HG03064 (cell line): Measurements from ENCODE around the gene CD58.
A peak's percentile ranks its signal among the peaks of the same experiment; 100 is the strongest.

Experiments used
- ATAC-seq: cut with Tn5 transposase; IDR thresholded peaks from one replicate; pipeline ENCODE4 v1.9.1; 2021; ENCODE audit warnings: low read depth; ENCODE audit not compliant: unreplicated experiment

Gene CD58

GRCh38 chr1:116496380-116496779 is 74.4 kb downstream of the CD58 start:
- no peak for ATAC-seq

DNA sequence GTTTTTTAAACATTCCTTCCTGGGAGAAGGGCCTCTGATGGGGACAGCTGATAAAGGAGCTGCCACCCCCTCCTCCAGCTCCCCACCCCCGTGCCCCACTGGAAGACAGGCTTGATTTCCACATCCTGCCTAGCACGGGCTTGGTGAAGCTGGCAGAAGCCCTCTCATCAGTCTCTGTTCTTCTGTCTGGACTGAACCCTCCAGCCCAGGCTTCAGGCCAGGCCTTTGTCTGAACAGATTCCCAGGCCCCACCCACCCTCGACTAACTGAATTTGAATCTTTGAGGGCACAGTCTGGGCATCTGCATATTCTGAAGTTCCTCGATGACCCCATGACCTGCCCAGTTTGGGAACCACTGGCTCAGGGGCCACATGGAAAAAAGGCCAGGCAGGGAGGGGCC is 75.3 kb downstream of the CD58 start:
- no peak for ATAC-seq

GRCh38 chr1:116494745-116495144 is 76.1 kb downstream of the CD58 start:
- no peak for ATAC-seq

GRCh38 chr1:116494353-116494692 is 76.5 kb downstream of the CD58 start:
- ATAC-seq = no peak

DNA sequence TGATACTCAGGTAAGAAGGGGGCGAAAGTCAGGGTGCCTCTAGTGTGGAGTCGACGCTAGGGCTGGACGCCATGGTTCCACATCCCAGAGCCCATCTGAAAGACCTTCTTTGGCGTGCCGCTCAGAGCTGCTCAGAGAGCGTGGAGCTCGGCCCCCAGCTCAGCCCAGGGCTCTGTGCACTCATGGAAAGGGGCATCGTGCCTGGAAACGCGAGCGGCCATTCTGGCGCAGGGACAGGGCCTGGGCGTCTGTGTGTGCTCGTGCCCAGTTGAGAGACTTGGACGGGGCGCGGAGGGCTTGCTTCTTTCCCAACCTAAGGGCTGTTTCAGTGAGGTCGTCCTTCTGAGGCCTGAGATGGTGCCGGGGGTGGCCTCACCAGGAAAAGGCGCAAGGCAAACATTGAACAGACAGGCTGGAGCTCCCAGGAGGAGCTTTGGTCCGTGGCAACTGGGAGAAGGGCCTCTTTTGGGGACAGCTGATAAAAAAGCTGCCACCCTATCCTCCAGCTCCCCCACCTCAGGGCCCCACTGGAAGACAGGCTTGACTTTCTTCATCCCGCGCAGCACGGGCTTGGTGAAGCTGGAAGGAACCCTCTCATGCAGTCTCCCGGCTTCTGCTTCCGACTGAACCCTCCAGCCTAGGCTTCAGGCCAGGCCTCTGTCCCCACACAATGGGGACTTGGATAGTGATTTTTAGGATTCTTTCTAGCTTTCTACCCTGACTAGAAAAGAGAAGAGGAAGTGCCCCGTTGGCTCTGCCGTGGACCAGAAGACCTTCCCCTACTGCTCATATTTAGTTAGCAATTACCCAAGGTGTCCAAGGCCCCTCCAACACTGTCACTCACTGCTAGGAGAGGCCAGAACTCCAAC is 77.1 kb downstream of the CD58 start:
- no peak for ATAC-seq

DNA sequence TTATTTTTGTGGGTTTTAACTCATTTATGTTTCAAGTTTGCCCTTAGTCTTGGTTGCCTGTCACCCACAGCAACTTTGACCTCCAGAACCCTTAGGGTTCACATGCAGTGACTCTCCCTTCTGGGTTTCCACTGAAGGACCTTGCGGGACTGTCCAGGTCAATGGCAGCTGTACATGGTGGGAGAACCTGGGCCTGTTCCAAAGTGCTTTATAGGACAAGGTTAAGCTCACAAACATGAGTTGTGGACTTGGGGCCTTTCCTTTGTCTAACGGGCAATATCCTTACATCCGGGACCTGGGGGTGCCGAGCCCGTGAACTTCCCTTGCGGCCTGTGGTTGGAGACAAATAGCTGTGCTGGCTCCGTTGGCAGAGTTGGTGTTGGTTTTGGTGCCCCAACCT is 77.8 kb downstream of the CD58 start:
- no peak for ATAC-seq

DNA sequence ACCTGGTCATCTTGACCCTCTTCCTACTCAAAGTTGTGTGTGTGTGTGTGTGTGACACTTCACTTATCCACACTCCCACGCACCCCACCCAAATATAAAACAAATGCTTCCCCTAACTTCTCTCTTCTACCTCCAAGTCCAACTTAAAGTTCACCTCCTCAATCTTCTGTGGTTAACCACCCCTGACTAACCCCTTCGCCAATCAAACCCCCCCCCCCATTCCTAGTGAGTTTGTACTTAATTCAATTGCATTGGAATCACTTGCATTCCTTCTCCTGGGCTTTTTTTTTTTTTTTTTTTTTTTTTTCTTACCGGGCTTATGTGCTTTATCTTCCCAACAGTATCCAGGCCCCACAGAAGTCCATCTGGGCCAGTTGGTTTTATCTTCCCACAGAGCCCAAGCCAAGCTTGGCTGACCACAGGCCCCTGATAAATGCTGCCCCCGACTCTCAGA is 78.4 kb downstream of the CD58 start:
- ATAC-seq = no peak

GRCh38 chr1:116491700-116492357 is 79.0 kb downstream of the CD58 start:
- ATAC-seq = no peak

- no peak for ATAC-seq
Measured at GRCh38 chr1:116490588-116490987, 80.2 kb downstream of the CD58 start.

- no peak for ATAC-seq
Measured at GRCh38 chr1:116489231-116489697, 81.6 kb downstream of the CD58 start.

GRCh38 chr1:116488071-116488470 is 82.8 kb downstream of the CD58 start:
- no peak for ATAC-seq

DNA sequence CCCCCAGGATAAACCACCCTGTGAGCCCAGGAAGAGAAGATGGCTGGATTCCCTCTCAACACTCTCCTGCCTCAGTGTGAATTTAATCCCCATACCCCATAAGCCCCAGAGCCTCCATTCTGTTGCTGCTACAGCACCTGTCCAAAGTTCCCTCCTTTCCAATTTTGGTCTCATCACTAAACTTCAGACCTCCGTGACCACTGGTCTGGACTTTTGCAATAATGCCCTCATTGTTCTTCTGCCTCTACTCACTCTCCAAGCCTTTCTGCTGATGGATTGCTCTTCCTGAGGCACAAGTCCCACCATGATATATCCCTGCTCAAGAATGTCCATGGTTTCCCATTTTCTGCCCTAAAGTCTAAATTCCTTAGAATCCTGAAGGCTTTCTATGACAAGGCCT is 83.2 kb downstream of the CD58 start:
- ATAC-seq = no peak

GRCh38 chr1:116487031-116487430 is 83.8 kb downstream of the CD58 start:
- no peak for ATAC-seq

DNA sequence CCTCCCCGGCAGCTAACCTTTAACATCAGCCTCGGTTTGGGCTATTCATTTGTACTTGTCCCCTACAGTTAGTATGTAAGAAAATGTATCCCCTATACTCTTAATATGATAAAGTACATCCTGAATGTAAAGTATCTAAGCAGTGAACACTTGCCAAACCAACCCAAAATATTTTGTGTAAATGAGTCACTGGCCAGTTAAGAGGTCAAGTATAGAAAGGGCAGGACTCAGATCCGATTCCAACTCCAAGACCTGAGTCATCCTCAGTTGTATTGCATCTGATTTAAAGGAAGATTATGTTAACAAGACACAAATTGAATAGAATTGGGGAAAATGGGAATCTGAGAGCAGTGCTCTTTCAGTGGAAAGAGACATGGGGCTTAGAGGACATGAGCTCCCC is 84.4 kb downstream of the CD58 start:
- ATAC-seq = no peak

DNA sequence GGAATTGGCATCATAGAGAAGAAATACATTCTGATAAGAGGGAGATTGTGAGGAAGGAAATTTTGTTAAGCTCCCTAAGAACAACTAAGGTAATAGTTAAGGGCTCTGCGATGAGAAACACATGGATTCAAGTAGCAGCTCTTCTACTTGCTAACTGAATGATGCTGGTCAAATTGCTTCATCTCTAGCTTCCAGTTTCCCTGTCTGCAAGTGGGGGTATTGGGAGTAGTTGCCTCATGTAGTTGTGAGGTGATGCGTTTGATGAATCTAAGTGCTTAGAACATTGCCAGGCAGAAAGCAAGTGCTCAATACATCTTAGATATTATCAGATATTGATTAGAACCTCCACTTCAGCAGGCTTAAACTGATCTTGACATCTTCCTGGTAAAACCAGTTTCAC is 84.8 kb downstream of the CD58 start:
- ATAC-seq = no peak

DNA sequence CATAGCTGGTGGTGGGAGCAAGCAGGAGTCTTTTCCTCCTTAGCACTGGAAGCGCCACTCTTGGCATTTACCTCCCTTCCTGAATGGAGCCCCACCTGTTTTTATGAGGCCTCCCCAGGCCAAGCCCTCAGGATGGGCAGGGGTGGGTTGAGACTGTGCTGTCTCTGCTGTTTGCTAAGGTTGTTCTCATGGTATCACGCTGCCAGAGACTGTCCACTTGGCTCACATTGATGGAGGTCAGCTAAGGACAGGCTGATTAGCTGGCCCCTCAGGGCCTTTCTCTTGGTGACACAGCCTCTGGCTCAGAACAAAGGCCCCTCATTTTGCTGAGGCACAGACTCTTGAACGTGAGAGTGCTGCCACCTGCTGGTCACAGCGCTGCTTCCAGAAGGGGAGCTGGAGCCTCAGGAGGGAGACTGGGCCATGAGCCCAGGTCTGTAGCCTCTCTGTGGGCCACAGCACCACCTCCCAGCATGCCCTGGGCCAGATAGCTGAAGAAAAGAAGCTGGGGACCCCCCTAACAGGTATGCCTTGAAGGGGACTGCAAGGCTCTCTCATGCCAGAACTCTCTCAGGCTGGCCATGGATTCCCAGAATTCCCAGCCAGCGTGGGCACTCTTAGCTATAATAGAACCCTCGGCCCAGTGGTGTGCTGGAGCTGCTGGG is 85.6 kb downstream of the CD58 start:
- ATAC-seq = peak; percentile 62

GRCh38 chr1:116483481-116484309 is 87.1 kb downstream of the CD58 start:
- ATAC-seq = no peak

GRCh38 chr1:116482490-116482889 is 88.3 kb downstream of the CD58 start:
- ATAC-seq = no peak

GRCh38 chr1:116481934-116482333 is 88.9 kb downstream of the CD58 start:
- ATAC-seq = no peak

DNA sequence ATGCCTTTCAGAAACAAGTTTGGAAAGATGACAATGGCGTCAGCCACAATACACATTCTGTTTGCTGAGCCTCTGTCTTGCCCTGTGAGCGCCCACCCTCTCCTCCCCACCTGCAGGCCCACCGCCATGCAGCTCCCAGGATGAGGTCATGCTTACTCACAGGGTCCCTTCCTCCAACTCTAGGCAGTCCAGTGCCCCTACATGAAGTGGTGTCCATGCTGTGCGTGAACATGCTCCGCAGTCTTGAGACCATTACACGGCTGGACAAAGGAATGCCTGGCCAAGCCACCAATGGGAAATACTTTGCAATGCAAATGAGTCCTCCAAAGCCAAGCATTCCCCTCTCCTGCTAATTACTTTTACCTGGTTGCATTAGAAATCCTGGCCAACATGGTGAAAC is 92.2 kb downstream of the CD58 start:
- no peak for ATAC-seq

- no peak for ATAC-seq
Measured at GRCh38 chr1:116477429-116477828, 93.4 kb downstream of the CD58 start.
